HG03520 (cell line): ENCODE measurements around the gene ASS1.

Source experiments
- ATAC-seq: cut with Tn5 transposase; IDR thresholded peaks from one replicate; pipeline ENCODE4 v1.9.1; 2021; ENCODE audit warnings: mild to moderate bottlenecking, moderate library complexity; ENCODE audit not compliant: unreplicated experiment

The ASS1 gene

GRCh38 chr9:130417602-130418001 is 27.2 kb upstream of the ASS1 start:
- ATAC-seq: no peak

GRCh38 chr9:130418776-130419175 is 26.0 kb upstream of the ASS1 start:
- ATAC-seq: no peak

- no peak for ATAC-seq
Measured at GRCh38 chr9:130419521-130420035, 25.2 kb upstream of the ASS1 start.

GRCh38 chr9:130421154-130421801 is 23.5 kb upstream of the ASS1 start:
- ATAC-seq: no peak

GRCh38 chr9:130421802-130422276 is 22.9 kb upstream of the ASS1 start:
- no peak for ATAC-seq

GRCh38 chr9:130422546-130422945 is 22.2 kb upstream of the ASS1 start:
- ATAC-seq: no peak

GRCh38 chr9:130423272-130423671 is 21.5 kb upstream of the ASS1 start:
- no peak for ATAC-seq

GRCh38 chr9:130424595-130425454 is 19.9 kb upstream of the ASS1 start:
- ATAC-seq: no peak

- no peak for ATAC-seq
Measured at GRCh38 chr9:130425741-130426466, 18.9 kb upstream of the ASS1 start.

GRCh38 chr9:130426467-130426773 is 18.3 kb upstream of the ASS1 start:
- no peak for ATAC-seq

GRCh38 chr9:130426883-130427282 is 17.9 kb upstream of the ASS1 start:
- ATAC-seq: no peak

GRCh38 chr9:130427326-130427725 is 17.4 kb upstream of the ASS1 start:
- no peak for ATAC-seq

- no peak for ATAC-seq
Measured at GRCh38 chr9:130428086-130428665, 16.6 kb upstream of the ASS1 start.

- no peak for ATAC-seq
Measured at GRCh38 chr9:130429381-130429780, 15.4 kb upstream of the ASS1 start.

- no peak for ATAC-seq
Measured at GRCh38 chr9:130429831-130430230, 14.9 kb upstream of the ASS1 start.

- no peak for ATAC-seq
Measured at GRCh38 chr9:130430232-130430631, 14.5 kb upstream of the ASS1 start.

- no peak for ATAC-seq
Measured at GRCh38 chr9:130430734-130431535, 13.8 kb upstream of the ASS1 start.

GRCh38 chr9:130431536-130432303 is 13.0 kb upstream of the ASS1 start:
- no peak for ATAC-seq

GRCh38 chr9:130432362-130432761 is 12.4 kb upstream of the ASS1 start:
- no peak for ATAC-seq

GRCh38 chr9:130432796-130433167 is 12.0 kb upstream of the ASS1 start:
- ATAC-seq: no peak
